ENCODE data around the gene LRRC45. TPM values are rescaled to one million over a fixed set of nuclear protein-coding genes. Genes with fewer than 3 reads are reported as not detected.
"Not testable (repeated sequence)": the region's sequence is repeated elsewhere in the genome, so short reads cannot be mapped to it uniquely, and the experiment has no call there.

The LRRC45 gene
- total and polyA plus RNA-seq, 8 donors: 8.3 to 171 (median 21.0) TPM

- H3K4me3 ChIP-seq: peak overlapping the region; percentile 67 to 87 (median 70)
- no peak for TF ChIP-seq POLR2AphosphoS5 (IDR thresholded peaks at IDR 0.05)
Observed at GRCh38 chr17:82035956-82036633, 13.0 kb downstream of the LRRC45 start.

GRCh38 chr17:82036634-82037091 lies 13.6 kb downstream of the LRRC45 start:
- Histone ChIP-seq H3K27ac (peak overlapping the region; percentile 91 to 97 (median 96)), H3K4me1 (peaks cover 22 to 57% (median 47%) of the 10 kb centered on the region in 4 donors), H3K27me3 (peaks cover 0 to 14% (median 8%) of the 10 kb centered on the region in 3 donors), H3K36me3 (peaks cover 0 to 15% (median 6%) of the 10 kb centered on the region in 4 donors), H3K9me3 (no peaks in the 10 kb centered on the region), H3K4me3 (peak overlapping the region; percentile 67 to 87 (median 70))
- 14 to 32% (median 23%) methylated on average over 8 to 23 of the region's 23 CpGs for WGBS, 5 donors
- intact Hi-C loops (cut with DNase I; ENCODE audit: low total_unique reads): no loop called here
- no peak for DNase-seq
- no peak for TF ChIP-seq EP300 (IDR thresholded peaks at IDR 0.05)
- TF ChIP-seq POLR2A (IDR thresholded peaks at IDR 0.05): no peak
- TF ChIP-seq CTCF (IDR thresholded peaks at IDR 0.05): no peak
- TF ChIP-seq POLR2AphosphoS5 (IDR thresholded peaks at IDR 0.05): no peak

More at GRCh38 chr17:82035956-82036633, 13.0 kb downstream of the LRRC45 start:
- 61 to 82% (median 69%) methylated on average over 9 to 20 of the region's 20 CpGs for WGBS, 5 donors
- peaks cover 0 to 14% (median 8%) of the 10 kb centered on the region in 3 donors for H3K27me3 ChIP-seq
- H3K27ac ChIP-seq: peak overlapping the region; percentile 91 to 97 (median 96)
- no peaks in the 10 kb centered on the region for H3K9me3 ChIP-seq
- no peak for DNase-seq
- peaks cover 22 to 58% (median 49%) of the 10 kb centered on the region in 4 donors for H3K4me1 ChIP-seq
- intact Hi-C loops (cut with DNase I; ENCODE audit: low total_unique reads): no loop called here
- peaks cover 0 to 15% (median 6%) of the 10 kb centered on the region in 4 donors for H3K36me3 ChIP-seq

- peak within 1 kb of the TSS; percentile 91 to 97 (median 96) for H3K27ac ChIP-seq
- H3K27me3 ChIP-seq: peaks cover 0 to 8% (median 4%) of the 10 kb centered on the region in 3 donors
- 0 to 1% (median 0%) methylated on average over 24 to 92 of the region's 92 CpGs for WGBS, 5 donors
- H3K36me3 ChIP-seq: peaks cover 0 to 15% (median 6%) of the 10 kb centered on the region in 4 donors
- peaks cover 16 to 52% (median 42%) of the 10 kb centered on the region in 4 donors for H3K4me1 ChIP-seq
- peak within 1 kb of the TSS; percentile 67 to 87 (median 70) for H3K4me3 ChIP-seq
- peak; percentile 98 to 99 for DNase-seq
- peak in 5 of 7 experiments; percentile 46 to 85 (median 74) for TF ChIP-seq CTCF (IDR thresholded peaks at IDR 0.05)
- TF ChIP-seq POLR2A (IDR thresholded peaks at IDR 0.05): peak in 2 of 4 donors; percentile 50 to 81
- no peak for TF ChIP-seq EP300 (IDR thresholded peaks at IDR 0.05)
- TF ChIP-seq POLR2AphosphoS5 (IDR thresholded peaks at IDR 0.05): peak; percentile 83 to 99 (median 99)
- intact Hi-C loops (cut with DNase I; ENCODE audit: low total_unique reads): no loop called here
- H3K9me3 ChIP-seq: no peaks in the 10 kb centered on the region
Observed at GRCh38 chr17:82037092-82037888, 14.2 kb downstream of the LRRC45 start, which contains the start of gene DCXR. DCXR (minus strand) TSS chr17:82037697; CDS start chr17:82037682, 15 bp downstream.

GRCh38 chr17:82037889-82038195 lies 14.7 kb downstream of the LRRC45 start:
- peak overlapping the region; percentile 67 to 87 (median 70) for H3K4me3 ChIP-seq
- TF ChIP-seq CTCF (IDR thresholded peaks at IDR 0.05) (no peak), POLR2AphosphoS5 (IDR thresholded peaks at IDR 0.05) (no peak), POLR2A (IDR thresholded peaks at IDR 0.05) (no peak)
- intact Hi-C loops (cut with DNase I; ENCODE audit: low total_unique reads): no loop called here
- H3K36me3 ChIP-seq: peaks cover 0 to 15% (median 6%) of the 10 kb centered on the region in 4 donors
- H3K9me3 ChIP-seq: no peaks in the 10 kb centered on the region
- H3K27ac ChIP-seq: peak overlapping the region; percentile 91 to 97 (median 96)
- 7 to 10% (median 8%) methylated on average over 10 of the region's 10 CpGs for WGBS, 5 donors
- no peak for DNase-seq
- H3K4me1 ChIP-seq: peaks cover 16 to 47% (median 38%) of the 10 kb centered on the region in 4 donors
- peaks cover 0 to 3% (median 0%) of the 10 kb centered on the region in 3 donors for H3K27me3 ChIP-seq

DNA sequence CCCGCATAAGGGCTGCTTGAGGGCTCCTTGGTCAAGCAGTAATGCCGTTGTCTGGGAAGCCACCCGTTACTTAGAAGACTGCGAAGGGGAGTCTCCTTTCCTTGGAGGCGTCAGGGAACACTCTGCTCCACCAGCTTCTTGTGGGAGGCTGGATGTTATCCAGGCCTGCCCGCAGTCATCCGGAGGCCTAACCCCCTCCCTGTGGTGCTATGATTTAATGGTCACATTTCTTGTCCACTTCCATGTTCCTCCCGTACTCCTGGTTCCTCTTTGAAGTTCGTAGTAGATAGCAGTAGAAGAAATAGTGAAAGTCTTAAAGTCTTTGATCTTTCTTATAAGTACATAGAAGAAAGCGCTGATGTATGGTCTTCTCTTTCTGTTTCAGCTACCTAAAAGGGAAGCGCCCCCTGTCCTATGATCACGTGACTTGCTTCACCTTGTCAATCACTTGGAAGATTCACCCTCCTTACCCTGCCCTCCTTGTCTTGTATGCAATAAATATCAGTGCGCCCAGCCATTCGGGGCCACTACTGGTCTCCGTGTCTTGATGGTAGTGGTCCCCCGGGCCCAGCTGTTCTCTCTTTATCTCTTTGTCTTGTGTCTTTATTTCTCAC lies 15.8 kb downstream of the LRRC45 start:
- peak overlapping the region in 3 of 5 donors; percentile 29 to 58 (median 39) for H3K27ac ChIP-seq
- peaks cover 0 to 15% (median 6%) of the 10 kb centered on the region in 4 donors for H3K36me3 ChIP-seq
- H3K9me3 ChIP-seq; H3K27me3 ChIP-seq; intact Hi-C loops (cut with DNase I; ENCODE audit: low total_unique reads); H3K4me3 ChIP-seq; DNase-seq: not testable (repeated sequence)
- H3K4me1 ChIP-seq: peaks cover 16 to 47% (median 38%) of the 10 kb centered on the region in 4 donors
- 73 to 90% (median 85%) methylated on average over 16 of the region's 16 CpGs for WGBS, 5 donors

Data from stomach (tissue), 9 donors.